C1 segment of cervical spinal cord (tissue), 14 donors: ENCODE data around the gene PRRG3.

Experiments used
- DNase-seq, 14 donors: peaks; one replicate each; lab custom pipeline; 2025; lab: John Stamatoyannopoulos, UW

The PRRG3 gene

GRCh38 chrX:151704041-151704663 is 8.9 kb downstream of the PRRG3 start:
- no peak for DNase-seq

- DNase-seq, result no peak
These were observed 13.6 kb downstream of the PRRG3 start for GRCh38 chrX:151708821-151709220.

GRCh38 chrX:151710457-151710856 is 15.2 kb downstream of the PRRG3 start:
- DNase-seq, result no peak

- no peak for DNase-seq
These were observed 15.9 kb downstream of the PRRG3 start for GRCh38 chrX:151711154-151711553.

GRCh38 chrX:151711787-151712186 is 16.5 kb downstream of the PRRG3 start:
- DNase-seq, result no peak

- DNase-seq, result no peak
These were observed 17.0 kb downstream of the PRRG3 start for GRCh38 chrX:151712253-151712652.

GRCh38 chrX:151713849-151714248 is 18.6 kb downstream of the PRRG3 start:
- no peak for DNase-seq

DNA sequence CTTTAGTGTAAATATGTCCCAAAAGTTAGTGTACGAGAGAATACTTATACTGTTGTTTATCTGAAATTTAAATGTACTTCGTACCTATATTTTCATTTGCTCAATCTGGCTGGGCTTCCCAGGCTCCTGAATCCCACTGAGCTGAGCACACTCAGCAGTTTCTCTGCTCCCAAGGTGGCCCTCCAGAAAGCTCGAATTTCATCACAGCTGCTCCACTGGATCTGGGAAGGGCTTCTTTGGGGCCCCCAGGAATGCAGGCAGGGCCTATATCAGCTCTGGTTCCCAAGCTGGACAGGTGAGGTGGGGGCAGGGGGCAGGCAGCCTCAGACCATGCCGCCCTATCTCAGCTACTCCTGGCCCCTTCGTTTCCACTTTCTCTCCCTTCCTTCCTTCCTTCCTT is 19.1 kb downstream of the PRRG3 start:
- DNase-seq, result no peak

DNA sequence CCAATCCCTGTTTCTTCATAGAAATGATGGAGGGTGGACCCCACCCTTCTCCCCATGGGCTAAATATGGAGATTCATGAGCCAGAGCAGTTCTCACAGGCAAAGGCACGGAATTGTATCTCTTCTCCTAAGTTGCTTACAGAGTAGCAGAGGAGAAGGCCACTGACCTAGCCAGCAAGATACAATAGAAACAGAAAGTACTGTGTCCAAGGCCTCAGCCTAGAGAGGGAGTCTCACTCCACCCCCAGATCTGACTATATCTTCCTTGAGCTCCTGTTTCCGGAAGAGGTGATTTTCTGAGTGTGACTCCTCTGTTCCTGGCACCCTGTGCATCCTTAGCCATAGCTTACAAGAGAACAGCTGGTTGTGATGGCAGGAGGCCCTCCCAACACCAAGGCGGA is 20.5 kb downstream of the PRRG3 start, which contains the start of gene FATE1:
FATE1 (plus strand) TSS at position 284 of the 400 bp plus-strand sequence; CDS start at position 369, 85 bp downstream.
- no peak for DNase-seq

DNA sequence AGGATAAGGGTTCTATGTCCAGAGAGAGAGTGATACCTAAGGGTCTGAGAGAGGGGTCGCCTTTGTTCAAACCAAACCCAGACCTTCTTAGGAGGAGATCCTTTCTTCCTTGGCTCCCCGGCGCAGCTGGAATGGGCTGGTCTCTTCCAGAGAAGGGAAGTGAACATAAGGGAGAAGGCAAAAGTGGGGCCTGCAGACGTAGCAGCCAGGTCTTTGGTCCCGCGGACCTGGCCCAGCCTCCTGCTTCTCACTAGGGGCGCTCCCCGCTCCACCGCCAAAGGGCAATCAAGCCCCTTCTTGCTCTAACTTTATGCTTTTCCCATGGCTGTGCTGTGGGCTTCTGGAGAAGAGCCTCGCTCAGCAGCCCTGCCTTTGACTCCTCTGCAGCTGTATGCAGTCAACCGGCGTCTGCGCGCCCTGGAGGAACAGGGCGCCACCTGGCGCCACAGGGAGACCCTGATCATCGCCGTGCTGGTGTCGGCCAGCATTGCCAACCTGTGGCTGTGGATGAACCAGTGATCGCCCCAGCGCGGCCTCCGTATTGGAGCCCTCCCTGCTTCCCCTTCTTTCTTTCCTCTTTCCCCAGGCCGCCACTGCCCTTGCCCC is 27.1 kb downstream of the PRRG3 start:
- no peak for DNase-seq

DNA sequence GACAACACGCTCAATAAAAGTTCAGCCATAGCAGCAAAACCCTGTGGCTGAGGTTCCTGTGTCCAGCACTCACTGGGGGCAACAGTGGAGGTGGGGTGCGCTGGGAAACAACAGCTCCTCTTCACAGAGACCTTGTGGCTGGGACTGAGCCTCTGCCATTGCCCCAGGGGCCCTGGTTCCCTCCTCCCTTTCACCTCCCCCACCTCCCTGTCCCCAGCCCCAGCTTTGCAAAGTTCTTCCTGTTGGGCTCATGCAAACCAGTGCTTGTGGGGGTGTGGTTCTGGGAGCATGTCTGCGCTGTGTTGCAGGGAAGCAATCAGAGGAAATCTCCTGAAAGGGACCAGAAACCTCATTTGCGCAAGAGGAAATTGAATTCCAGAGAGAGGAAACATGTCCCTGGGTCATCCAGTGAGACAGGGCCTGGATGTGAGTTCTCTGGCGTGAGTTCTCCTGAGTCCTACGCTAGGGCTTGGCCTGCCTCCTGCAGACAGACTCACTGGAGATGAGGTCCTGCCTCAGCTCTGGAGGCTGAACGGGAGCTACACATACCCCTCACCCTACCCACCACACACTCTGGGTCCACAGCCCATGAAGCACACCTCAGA is 28.0 kb downstream of the PRRG3 start:
- DNase-seq, result no peak

GRCh38 chrX:151724563-151725337 is 29.5 kb downstream of the PRRG3 start:
- no peak for DNase-seq

DNA sequence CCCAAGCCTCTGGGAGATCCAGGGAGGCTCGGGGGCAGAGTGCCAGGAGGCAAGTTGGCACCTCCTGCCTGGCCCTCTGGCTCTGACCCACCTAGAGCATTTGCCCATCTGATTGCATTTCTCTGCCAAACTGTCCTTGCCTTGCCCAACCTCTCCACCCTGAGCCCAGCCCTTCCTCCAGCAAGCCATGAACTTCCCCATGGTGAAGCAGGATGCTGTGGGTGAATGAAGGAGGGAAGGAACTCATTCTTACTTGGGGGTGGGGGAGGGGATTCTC is 30.0 kb downstream of the PRRG3 start:
- DNase-seq, result peak in 1 of 14 donors; percentile 3

- no peak for DNase-seq
These were observed 31.5 kb downstream of the PRRG3 start for GRCh38 chrX:151726751-151727150.

DNA sequence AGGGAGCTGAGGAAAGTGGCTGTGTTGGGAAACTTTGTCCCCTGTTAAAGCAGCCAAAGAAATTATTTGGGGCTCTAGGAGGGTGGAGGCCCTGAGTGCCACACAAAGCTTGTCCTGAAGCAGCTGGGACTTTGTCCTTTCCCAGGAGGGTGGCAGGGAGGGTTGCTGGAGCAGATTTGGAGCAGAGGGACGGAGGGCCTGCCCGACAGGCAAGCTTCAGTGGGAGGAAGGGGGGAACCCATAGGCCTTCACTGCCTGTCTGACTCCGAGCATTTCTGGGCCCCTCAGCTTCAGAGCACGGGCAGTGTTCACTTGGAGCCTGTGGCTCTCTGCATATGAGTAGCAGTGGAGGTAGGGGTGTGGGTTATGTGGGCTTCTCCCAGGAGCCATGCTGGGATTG is 32.1 kb downstream of the PRRG3 start:
- DNase-seq, result no peak

- no peak for DNase-seq
These were observed 33.9 kb downstream of the PRRG3 start for GRCh38 chrX:151729056-151729725.

- DNase-seq, result no peak
These were observed 39.2 kb downstream of the PRRG3 start, which contains the start of gene CNGA2 for GRCh38 chrX:151734446-151734845. Gene CNGA2 (plus strand): TSS chrX:151734746. CDS start chrX:151738484, 3,738 bp downstream.

- DNase-seq, result no peak
These were observed 40.0 kb downstream of the PRRG3 start for GRCh38 chrX:151735219-151735618.

- DNase-seq, result no peak
These were observed 41.4 kb downstream of the PRRG3 start for GRCh38 chrX:151736685-151737084.

- no peak for DNase-seq
These were observed 42.2 kb downstream of the PRRG3 start for GRCh38 chrX:151737494-151737893.

- DNase-seq, result no peak
These were observed 43.5 kb downstream of the PRRG3 start for GRCh38 chrX:151738751-151739150.

DNA sequence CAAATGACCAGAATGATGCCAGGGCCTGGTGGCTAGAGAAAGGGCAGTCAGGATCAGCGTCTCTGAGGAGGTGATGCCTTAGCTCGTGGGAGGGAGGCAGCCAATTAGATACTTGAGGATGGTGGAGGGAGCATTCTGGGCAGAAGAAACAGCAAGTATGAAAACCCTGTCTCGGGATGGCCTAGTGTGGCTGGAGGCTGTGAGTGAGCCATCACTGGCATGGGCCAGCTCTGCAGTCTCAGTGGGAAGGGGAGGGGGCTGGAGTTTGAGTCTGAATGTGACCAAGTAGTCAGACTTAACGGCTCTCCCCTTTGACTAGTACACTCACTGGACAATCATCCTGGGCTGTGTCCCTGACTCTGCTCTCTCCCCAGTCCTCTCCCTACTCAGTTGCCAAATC is 46.3 kb downstream of the PRRG3 start:
- no peak for DNase-seq
